Activated CD8-positive, alpha-beta memory T cell treated with anti-CD3 and anti-CD28 coated beads for 36 hours (primary cell): ENCODE data around the gene KCNK1. TPM values are rescaled to one million over a fixed set of nuclear protein-coding genes. Genes with fewer than 3 reads are reported as not detected.
"Not testable (repeated sequence)": the region's sequence is repeated elsewhere in the genome, so short reads cannot be mapped to it uniquely, and the experiment has no call there.

Source experiments
- CTCF ChIA-PET: fragments of 350-600 bp; sonication (Branson Sonifier 250); formaldehyde crosslinking; loops from one replicate; lab custom pipeline; 2021; ENCODE audit warnings: antibody characterized with exemption; lab: Charles Lee
- POLR2A ChIA-PET: fragments of 350-600 bp; sonication (Branson Sonifier 250); formaldehyde crosslinking; loops from one replicate; lab custom pipeline; 2021; ENCODE audit warnings: antibody characterized with exemption; lab: Charles Lee
- total RNA-seq, 2 experiments: library from RNA; stranded (reverse); gene quantifications; one replicate each; pipeline ENCODE4 v1.2.3, GENCODE V29; 2021

The KCNK1 gene
- total RNA-seq, 2 experiments from 2014 or later = 0.27 to 0.59 TPM

- CTCF ChIA-PET = no interaction called here
- POLR2A ChIA-PET = no interaction called here
Measured at GRCh38 chr1:233661376-233662159, 47.7 kb downstream of the KCNK1 start.

- ChIA-PET POLR2A (interaction anchor here (0.6 kb wide), 1 partner anchor 12 kb away, joined by 4 read pairs; no protein-coding TSS in a partner anchor), CTCF (no interaction called here)
Measured at GRCh38 chr1:233662575-233663304, 48.8 kb downstream of the KCNK1 start.

GRCh38 chr1:233664253-233664652, 50.3 kb downstream of the KCNK1 start:
- CTCF ChIA-PET = no interaction called here
- POLR2A ChIA-PET = no interaction called here

- ChIA-PET POLR2A (no interaction called here), CTCF (no interaction called here)
Measured at GRCh38 chr1:233664804-233665574, 51.1 kb downstream of the KCNK1 start.

GRCh38 chr1:233665575-233666270, 51.8 kb downstream of the KCNK1 start:
- CTCF ChIA-PET = no interaction called here
- POLR2A ChIA-PET = no interaction called here

- POLR2A ChIA-PET = no interaction called here
- CTCF ChIA-PET = no interaction called here
Measured at GRCh38 chr1:233667741-233668140, 53.8 kb downstream of the KCNK1 start.

- ChIA-PET CTCF (no interaction called here), POLR2A (no interaction called here)
Measured at GRCh38 chr1:233668146-233668724, 54.3 kb downstream of the KCNK1 start.

- CTCF ChIA-PET = no interaction called here
- POLR2A ChIA-PET = no interaction called here
Measured at GRCh38 chr1:233668725-233669294, 54.9 kb downstream of the KCNK1 start.

- POLR2A ChIA-PET = not testable (repeated sequence)
- CTCF ChIA-PET = interaction anchor here (0.6 kb wide), 1 partner anchor 69 kb away, joined by 3 read pairs; no protein-coding TSS in a partner anchor
Measured at GRCh38 chr1:233670363-233670762, 56.5 kb downstream of the KCNK1 start.

GRCh38 chr1:233671286-233671685, 57.4 kb downstream of the KCNK1 start:
- CTCF ChIA-PET = no interaction called here
- POLR2A ChIA-PET = no interaction called here

- ChIA-PET CTCF (no interaction called here), POLR2A (no interaction called here)
Measured at GRCh38 chr1:233672732-233673131, 58.8 kb downstream of the KCNK1 start.

- ChIA-PET CTCF (no interaction called here), POLR2A (no interaction called here)
Measured at GRCh38 chr1:233673261-233673946, 59.5 kb downstream of the KCNK1 start.

GRCh38 chr1:233673947-233674431, 60.1 kb downstream of the KCNK1 start:
- ChIA-PET CTCF (no interaction called here), POLR2A (no interaction called here)

GRCh38 chr1:233675446-233675845, 61.5 kb downstream of the KCNK1 start:
- CTCF ChIA-PET = no interaction called here
- POLR2A ChIA-PET = no interaction called here

GRCh38 chr1:233675893-233676292, 62.0 kb downstream of the KCNK1 start:
- ChIA-PET POLR2A (no interaction called here), CTCF (no interaction called here)

- CTCF ChIA-PET = no interaction called here
- POLR2A ChIA-PET = no interaction called here
Measured at GRCh38 chr1:233677690-233678354, 63.9 kb downstream of the KCNK1 start.

GRCh38 chr1:233679030-233679429, 65.1 kb downstream of the KCNK1 start:
- ChIA-PET CTCF (no interaction called here), POLR2A (no interaction called here)
